ENCODE measurements around the gene CDA. TPM values are rescaled to one million over a fixed set of nuclear protein-coding genes. Genes with fewer than 3 reads are reported as not detected.

The CDA gene
- total RNA-seq, 1 experiment from 2014 or later: 6.5 TPM

- Histone ChIP-seq H3K4me1 (ENCODE audit: insufficient read depth, low read length) (no peaks in the 10 kb centered on the region), H3K79me2 (ENCODE audit: insufficient read depth, low read length) (no peaks in the 10 kb centered on the region), H3K18ac (ENCODE audit: insufficient read length, low read depth, low read length) (no peak overlapping the region), H3T11ph (ENCODE audit: low read length) (no peak overlapping the region), H4K20me1 (ENCODE audit: control insufficient read depth, insufficient read depth, insufficient read length) (no peaks in the 10 kb centered on the region), H3K9ac (ENCODE audit: extremely low read depth, insufficient read length, low read length) (no peak overlapping the region), H4K91ac (ENCODE audit: insufficient read length, low read depth, low read length) (no peak overlapping the region), H3K23ac (ENCODE audit: insufficient read length, low read depth, low read length) (no peak overlapping the region), H2AK5ac (ENCODE audit: insufficient read length, low read length) (no peak overlapping the region), H3K4me2 (ENCODE audit: insufficient read depth, insufficient read length, low read length) (no peak overlapping the region), H3K4ac (ENCODE audit: low read depth, low read length) (no peak overlapping the region), H2AFZ (ENCODE audit: low read length) (no peak overlapping the region), H3K14ac (ENCODE audit: insufficient read depth, low read length) (no peak overlapping the region), H2BK20ac (ENCODE audit: low read depth, low read length, poor library complexity, severe bottlenecking) (no peak overlapping the region), H4K5ac (ENCODE audit: insufficient read length, low read depth, low read length) (no peak overlapping the region), H3K9me3 (ENCODE audit: control insufficient read depth, low read depth, low read length) (no peaks in the 10 kb centered on the region), H3K79me1 (ENCODE audit: insufficient read depth, low read depth, low read length, poor library complexity, severe bottlenecking) (no peaks in the 10 kb centered on the region), H2BK12ac (ENCODE audit: insufficient read length, low read depth, low read length) (no peak overlapping the region), H3K23me2 (ENCODE audit: insufficient read length, low read depth, low read length, poor library complexity, severe bottlenecking) (no peaks in the 10 kb centered on the region), H3K56ac (ENCODE audit: insufficient read length, low read depth, low read length) (no peak overlapping the region), H3K27ac (ENCODE audit: insufficient read length, low read depth, low read length) (no peak overlapping the region), H2BK15ac (ENCODE audit: low read depth, low read length) (no peak overlapping the region), H2BK5ac (ENCODE audit: insufficient read length, low read length) (no peak overlapping the region), H3K27me3 (ENCODE audit: insufficient read depth, low read length) (no peaks in the 10 kb centered on the region), H2BK120ac (ENCODE audit: low read depth, low read length, poor library complexity, severe bottlenecking) (no peak overlapping the region), H4K8ac (replicated peaks; ENCODE audit: insufficient read length, low read depth, low read length) (no peak overlapping the region)
- Mint-ChIP-seq H3K27ac (0 out of 7 replicates have a peak overlapping the region, but pooled peaks of 1 of the 3 experiments have one; percentile 15), H3K27me3 (ENCODE audit: low read depth) (no peaks in the 10 kb centered on the region; the same call in 1 of the 2 replicates), H3K9me3 (no peaks in the 10 kb centered on the region), H3K4me1 (no peaks in the 10 kb centered on the region), H3K4me3 (no peak overlapping the region), H3K36me3 (ENCODE audit: insufficient read depth in 1 of 3, low read depth in 3 of 3) (peaks cover 23 to 47% (median 44%) of the 10 kb centered on the region in 3 experiments; a peak in 6 of 7 replicates)
- no peak for TF ChIP-seq CTCF (conservative IDR thresholded peaks at IDR 0.05)
- WGBS (ENCODE audit: extremely low coverage, insufficient read length, low lambda C conversion rate): no CpG with 5 or more reads among the region's 13 CpGs
- DNase-seq: no peak
These were observed 59.5 kb downstream of the CDA start for GRCh38 chr1:20648438-20648837.

Measured in H9 (cell line).